ENCODE data around the gene MESP2.

The MESP2 gene

GRCh38 chr15:89806210-89806558 is 30.1 kb downstream of the MESP2 start:
- Histone ChIP-seq H3K9me3 (replicated peaks; ENCODE audit: low read length) (no peaks in the 10 kb centered on the region), H3K4me3 (ENCODE audit: low read length) (no peak overlapping the region), H3K9ac (ENCODE audit: low read depth, low read length) (no peak overlapping the region), H3K4me1 (ENCODE audit: control insufficient read depth, insufficient read depth, low read length) (peaks cover 33% of the 10 kb centered on the region), H3K4me2 (ENCODE audit: low read length) (no peak overlapping the region), H3K27me3 (ENCODE audit: control insufficient read depth, insufficient read depth, low read length) (no peaks in the 10 kb centered on the region), H3K36me3 (ENCODE audit: insufficient read depth, low read length) (peaks cover 90% of the 10 kb centered on the region)

- Histone ChIP-seq H3K27me3 (ENCODE audit: control insufficient read depth, insufficient read depth, low read length) (no peaks in the 10 kb centered on the region), H3K4me2 (ENCODE audit: low read length) (no peak overlapping the region), H3K36me3 (ENCODE audit: insufficient read depth, low read length) (peaks cover 89% of the 10 kb centered on the region), H3K4me3 (ENCODE audit: low read length) (no peak overlapping the region), H3K4me1 (ENCODE audit: control insufficient read depth, insufficient read depth, low read length) (peaks cover 38% of the 10 kb centered on the region), H3K9ac (ENCODE audit: low read depth, low read length) (no peak overlapping the region), H3K9me3 (replicated peaks; ENCODE audit: low read length) (no peaks in the 10 kb centered on the region)
These were observed 30.7 kb downstream of the MESP2 start for GRCh38 chr15:89806559-89807550.

GRCh38 chr15:89807689-89808088 is 31.6 kb downstream of the MESP2 start:
- H3K4me1 ChIP-seq (ENCODE audit: control insufficient read depth, insufficient read depth, low read length), result peaks cover 46% of the 10 kb centered on the region

GRCh38 chr15:89808160-89808870 is 32.2 kb downstream of the MESP2 start:
- no peak overlapping the region for H3K9ac ChIP-seq (ENCODE audit: low read depth, low read length)
- no peaks in the 10 kb centered on the region for H3K9me3 ChIP-seq (replicated peaks; ENCODE audit: low read length)
- H3K27me3 ChIP-seq (ENCODE audit: control insufficient read depth, insufficient read depth, low read length), result no peaks in the 10 kb centered on the region
- no peak overlapping the region for H3K4me3 ChIP-seq (ENCODE audit: low read length)
- H3K4me2 ChIP-seq (ENCODE audit: low read length), result peak overlapping the region; percentile 42
- H3K4me1 ChIP-seq (ENCODE audit: control insufficient read depth, insufficient read depth, low read length), result peaks cover 52% of the 10 kb centered on the region
- H3K36me3 ChIP-seq (ENCODE audit: insufficient read depth, low read length), result peaks cover 87% of the 10 kb centered on the region

More at GRCh38 chr15:89807689-89808088, 31.6 kb downstream of the MESP2 start:
- H3K4me3 ChIP-seq (ENCODE audit: low read length), result no peak overlapping the region
- H3K9ac ChIP-seq (ENCODE audit: low read depth, low read length), result no peak overlapping the region
- no peak overlapping the region for H3K4me2 ChIP-seq (ENCODE audit: low read length)
- H3K9me3 ChIP-seq (replicated peaks; ENCODE audit: low read length), result no peaks in the 10 kb centered on the region
- H3K27me3 ChIP-seq (ENCODE audit: control insufficient read depth, insufficient read depth, low read length), result no peaks in the 10 kb centered on the region
- H3K36me3 ChIP-seq (ENCODE audit: insufficient read depth, low read length), result peaks cover 87% of the 10 kb centered on the region

- Histone ChIP-seq H3K9me3 (replicated peaks; ENCODE audit: low read length) (no peaks in the 10 kb centered on the region), H3K27me3 (ENCODE audit: control insufficient read depth, insufficient read depth, low read length) (no peaks in the 10 kb centered on the region), H3K4me3 (ENCODE audit: low read length) (no peak overlapping the region), H3K4me2 (ENCODE audit: low read length) (peak overlapping the region; percentile 42), H3K9ac (ENCODE audit: low read depth, low read length) (no peak overlapping the region), H3K4me1 (ENCODE audit: control insufficient read depth, insufficient read depth, low read length) (peaks cover 54% of the 10 kb centered on the region), H3K36me3 (ENCODE audit: insufficient read depth, low read length) (peaks cover 80% of the 10 kb centered on the region)
These were observed 33.1 kb downstream of the MESP2 start for GRCh38 chr15:89809093-89809786.

GRCh38 chr15:89809787-89810148 is 33.6 kb downstream of the MESP2 start:
- Histone ChIP-seq H3K4me3 (ENCODE audit: low read length) (no peak overlapping the region), H3K9me3 (replicated peaks; ENCODE audit: low read length) (no peaks in the 10 kb centered on the region), H3K27me3 (ENCODE audit: control insufficient read depth, insufficient read depth, low read length) (no peaks in the 10 kb centered on the region), H3K4me1 (ENCODE audit: control insufficient read depth, insufficient read depth, low read length) (peaks cover 54% of the 10 kb centered on the region), H3K36me3 (ENCODE audit: insufficient read depth, low read length) (peaks cover 74% of the 10 kb centered on the region), H3K9ac (ENCODE audit: low read depth, low read length) (no peak overlapping the region), H3K4me2 (ENCODE audit: low read length) (peak overlapping the region; percentile 42)

- H3K4me3 ChIP-seq (ENCODE audit: low read length), result peak overlapping the region; percentile 1
- peaks cover 64% of the 10 kb centered on the region for H3K36me3 ChIP-seq (ENCODE audit: insufficient read depth, low read length)
- H3K4me1 ChIP-seq (ENCODE audit: control insufficient read depth, insufficient read depth, low read length), result peaks cover 56% of the 10 kb centered on the region
- H3K9me3 ChIP-seq (replicated peaks; ENCODE audit: low read length), result no peaks in the 10 kb centered on the region
- no peak overlapping the region for H3K9ac ChIP-seq (ENCODE audit: low read depth, low read length)
- H3K27me3 ChIP-seq (ENCODE audit: control insufficient read depth, insufficient read depth, low read length), result no peaks in the 10 kb centered on the region
- peak overlapping the region; percentile 35 for H3K4me2 ChIP-seq (ENCODE audit: low read length)
These were observed 34.7 kb downstream of the MESP2 start for GRCh38 chr15:89810837-89811236.

GRCh38 chr15:89812011-89812846 is 36.1 kb downstream of the MESP2 start:
- H3K4me1 ChIP-seq (ENCODE audit: control insufficient read depth, insufficient read depth, low read length), result peaks cover 56% of the 10 kb centered on the region
- peak overlapping the region; percentile 92 for H3K4me3 ChIP-seq (ENCODE audit: low read length)
- peak overlapping the region; percentile 87 for H3K9ac ChIP-seq (ENCODE audit: low read depth, low read length)
- H3K4me2 ChIP-seq (ENCODE audit: low read length), result peak overlapping the region; percentile 97
- H3K36me3 ChIP-seq (ENCODE audit: insufficient read depth, low read length), result peaks cover 50% of the 10 kb centered on the region
- no peaks in the 10 kb centered on the region for H3K9me3 ChIP-seq (replicated peaks; ENCODE audit: low read length)
- no peaks in the 10 kb centered on the region for H3K27me3 ChIP-seq (ENCODE audit: control insufficient read depth, insufficient read depth, low read length)

- Histone ChIP-seq H3K4me2 (ENCODE audit: low read length) (peak overlapping the region; percentile 97), H3K9ac (ENCODE audit: low read depth, low read length) (peak overlapping the region; percentile 87), H3K27me3 (ENCODE audit: control insufficient read depth, insufficient read depth, low read length) (no peaks in the 10 kb centered on the region), H3K9me3 (replicated peaks; ENCODE audit: low read length) (no peaks in the 10 kb centered on the region), H3K4me1 (ENCODE audit: control insufficient read depth, insufficient read depth, low read length) (peaks cover 55% of the 10 kb centered on the region), H3K4me3 (ENCODE audit: low read length) (peak overlapping the region; percentile 92), H3K36me3 (ENCODE audit: insufficient read depth, low read length) (peaks cover 47% of the 10 kb centered on the region)
These were observed 36.8 kb downstream of the MESP2 start for GRCh38 chr15:89812847-89813320.

- H3K9me3 ChIP-seq (replicated peaks; ENCODE audit: low read length), result no peaks in the 10 kb centered on the region
- peaks cover 41% of the 10 kb centered on the region for H3K36me3 ChIP-seq (ENCODE audit: insufficient read depth, low read length)
- no peaks in the 10 kb centered on the region for H3K27me3 ChIP-seq (ENCODE audit: control insufficient read depth, insufficient read depth, low read length)
- peak overlapping the region; percentile 97 for H3K4me2 ChIP-seq (ENCODE audit: low read length)
- peak overlapping the region; percentile 92 for H3K4me3 ChIP-seq (ENCODE audit: low read length)
- H3K4me1 ChIP-seq (ENCODE audit: control insufficient read depth, insufficient read depth, low read length), result peaks cover 53% of the 10 kb centered on the region
- H3K9ac ChIP-seq (ENCODE audit: low read depth, low read length), result peak overlapping the region; percentile 87
These were observed 37.4 kb downstream of the MESP2 start for GRCh38 chr15:89813381-89814111.

Measured in skeletal muscle satellite cell (primary cell).